ENCODE data around the gene PRPF6. TPM values are rescaled to one million over a fixed set of nuclear protein-coding genes. Genes with fewer than 3 reads are reported as not detected.
A peak's percentile ranks its signal among the peaks of the same experiment; 100 is the strongest.

The PRPF6 gene
- total RNA-seq, 2 donors from 2014 or later, result 42.3 to 52.1 TPM

GRCh38 chr20:64037199-64037497 lies 56.2 kb downstream of the PRPF6 start:
- no peak for ATAC-seq
- DNase-seq, result no peak

GRCh38 chr20:64037498-64038213 lies 56.7 kb downstream of the PRPF6 start:
- TF ChIP-seq CTCF (IDR thresholded peaks at IDR 0.05), result no peak
- no peak for TF ChIP-seq POLR2A (IDR thresholded peaks at IDR 0.05)
- ATAC-seq, result no peak
- H3K27ac ChIP-seq, result no peak overlapping the region
- H3K9me3 ChIP-seq, result no peaks in the 10 kb centered on the region
- DNase-seq, result no peak
- H3K4me3 ChIP-seq, result no peak overlapping the region
- intact Hi-C loops (cut with DNase I), result loop anchor here (5.0 kb wide), 1 partner anchor 80 kb away; no protein-coding TSS in a partner anchor
- H3K4me1 ChIP-seq, result peaks cover 34% of the 10 kb centered on the region
- WGBS, 2 donors, result 8 to 16% methylated on average over 19 to 36 of the region's 36 CpGs
- H3K27me3 ChIP-seq, result peaks cover 0 to 5% of the 10 kb centered on the region in 2 donors
- peaks cover 0 to 5% of the 10 kb centered on the region in 2 donors for H3K36me3 ChIP-seq (replicated peaks in 1 of 2; ENCODE audit: insufficient read depth in 1 of 2, low read depth in 2 of 2)

More at GRCh38 chr20:64037199-64037497, 56.2 kb downstream of the PRPF6 start:
- no peak for TF ChIP-seq CTCF (IDR thresholded peaks at IDR 0.05)
- TF ChIP-seq POLR2A (IDR thresholded peaks at IDR 0.05), result no peak
- intact Hi-C loops (cut with DNase I), result loop anchor here (5.0 kb wide), 1 partner anchor 80 kb away; no protein-coding TSS in a partner anchor
- H3K4me3 ChIP-seq, result no peak overlapping the region
- no peaks in the 10 kb centered on the region for H3K9me3 ChIP-seq
- no peak overlapping the region for H3K27ac ChIP-seq
- H3K27me3 ChIP-seq, result peaks cover 0 to 2% of the 10 kb centered on the region in 2 donors
- H3K4me1 ChIP-seq, result peaks cover 31% of the 10 kb centered on the region
- 67 to 69% methylated on average over 1 to 3 of the region's 3 CpGs for WGBS, 2 donors
- peaks cover 0 to 10% of the 10 kb centered on the region in 2 donors for H3K36me3 ChIP-seq (replicated peaks in 1 of 2; ENCODE audit: insufficient read depth in 1 of 2, low read depth in 2 of 2)

- Histone ChIP-seq H3K4me1 (peaks cover 34% of the 10 kb centered on the region), H3K27me3 (peaks cover 0 to 5% of the 10 kb centered on the region in 2 donors), H3K9me3 (no peaks in the 10 kb centered on the region), H3K36me3 (replicated peaks in 1 of 2; ENCODE audit: insufficient read depth in 1 of 2, low read depth in 2 of 2) (peaks cover 0 to 3% of the 10 kb centered on the region in 2 donors), H3K4me3 (no peak overlapping the region), H3K27ac (peak overlapping the region in 2 of 4 donors; percentile 67 to 82)
- 0 to 1% methylated on average over 1 to 21 of the region's 30 CpGs for WGBS, 2 donors
- DNase-seq (peak in 1 of 4 donors; percentile 34), ATAC-seq (peak; percentile 30)
- intact Hi-C loops (cut with DNase I), result loop anchor here (5.0 kb wide), 1 partner anchor 79 kb away; no protein-coding TSS in a partner anchor
- no peak for TF ChIP-seq POLR2A (IDR thresholded peaks at IDR 0.05)
- no peak for TF ChIP-seq CTCF (IDR thresholded peaks at IDR 0.05)
Observed at GRCh38 chr20:64038224-64038564, 57.3 kb downstream of the PRPF6 start.

- TF ChIP-seq POLR2A (IDR thresholded peaks at IDR 0.05) (peak in 1 of 3 donors; percentile 52), CTCF (IDR thresholded peaks at IDR 0.05) (peak; percentile 66 to 79 (median 75))
- peaks cover 0 to 5% of the 10 kb centered on the region in 2 donors for H3K27me3 ChIP-seq
- ATAC-seq (peak; percentile 85), DNase-seq (peak; percentile 75 to 82 (median 77))
- 0 to 1% methylated on average over 3 to 91 of the region's 91 CpGs for WGBS, 2 donors
- peaks cover 0 to 2% of the 10 kb centered on the region in 2 donors for H3K36me3 ChIP-seq (replicated peaks in 1 of 2; ENCODE audit: insufficient read depth in 1 of 2, low read depth in 2 of 2)
- intact Hi-C loops (cut with DNase I), result loop anchor here (5.0 kb wide), 1 partner anchor 79 kb away; no protein-coding TSS in a partner anchor
- H3K4me1 ChIP-seq, result peaks cover 34% of the 10 kb centered on the region
- peak overlapping the region; percentile 25 to 82 (median 58) for H3K27ac ChIP-seq
- H3K9me3 ChIP-seq, result no peaks in the 10 kb centered on the region
- H3K4me3 ChIP-seq, result peak overlapping the region in 1 of 2 donors; percentile 22
Observed at GRCh38 chr20:64038565-64039292, 57.8 kb downstream of the PRPF6 start.

All from body of pancreas (tissue), 4 donors.